ENCODE results near the gene METAP1D.
A peak's percentile ranks its signal among the peaks of the same experiment; 100 is the strongest.

Gene METAP1D

GRCh38 chr2:172093416-172094293, 93.9 kb downstream of the METAP1D start:
- no peak for DNase-seq

GRCh38 chr2:172094294-172095145, 94.8 kb downstream of the METAP1D start:
- no peak for DNase-seq

- DNase-seq: peak; percentile 59
Observed at GRCh38 chr2:172095146-172095904, 95.6 kb downstream of the METAP1D start.

GRCh38 chr2:172095905-172096625, 96.3 kb downstream of the METAP1D start:
- DNase-seq: peak; percentile 62

GRCh38 chr2:172096626-172097547, 97.1 kb downstream of the METAP1D start:
- peak; percentile 66 for DNase-seq

- DNase-seq: peak; percentile 51
Observed at GRCh38 chr2:172097557-172098131, 97.9 kb downstream of the METAP1D start.

GRCh38 chr2:172098287-172098649, 98.5 kb downstream of the METAP1D start:
- no peak for DNase-seq

- no peak for DNase-seq
Observed at GRCh38 chr2:172098650-172099471, 99.1 kb downstream of the METAP1D start.

GRCh38 chr2:172099472-172100079, 99.8 kb downstream of the METAP1D start:
- DNase-seq: no peak

GRCh38 chr2:172100080-172100934, 100.6 kb downstream of the METAP1D start:
- DNase-seq: no peak

- no peak for DNase-seq
Observed at GRCh38 chr2:172100935-172101820, 101.4 kb downstream of the METAP1D start.

GRCh38 chr2:172101821-172102390, 102.2 kb downstream of the METAP1D start:
- peak; percentile 49 for DNase-seq

- DNase-seq: peak; percentile 92
Observed at GRCh38 chr2:172102391-172103359, 102.9 kb downstream of the METAP1D start, which contains the start of gene DLX2. TSS of gene DLX2 (minus strand) at chr2:172102900. CDS start at chr2:172102538, 362 bp downstream.

GRCh38 chr2:172103471-172104272, 103.9 kb downstream of the METAP1D start:
- peak; percentile 61 for DNase-seq

Measured in NCI-H2171 treated with DMSO at 0.1 percent for 48 hours (cell line).